AG09319 (cell line): Measurements from ENCODE around the gene RNF223.
A peak's percentile ranks its signal among the peaks of the same experiment; 100 is the strongest.

Experiments
- DNase-seq: peaks from one replicate; pipeline ENCODE4 v3.0.0-alpha.2; 2010; ENCODE audit warnings: low read depth; ENCODE audit errors: extremely low read depth
- CTCF ChIP-seq: IDR thresholded peaks from 2 replicates; pipeline ENCODE4 v1.5.1; 2011; ENCODE audit warnings: low read depth, mild to moderate bottlenecking, inconsistent platforms, low read length, moderate library complexity

The RNF223 gene

GRCh38 chr1:1037366-1038327 is 36.5 kb downstream of the RNF223 start:
- no peak for TF ChIP-seq CTCF
- no peak for DNase-seq

- no peak for DNase-seq
- TF ChIP-seq CTCF: no peak
Observed at GRCh38 chr1:1035291-1035943, 38.7 kb downstream of the RNF223 start.

- DNase-seq: no peak
- no peak for TF ChIP-seq CTCF
Observed at GRCh38 chr1:1034439-1034781, 39.7 kb downstream of the RNF223 start.

- no peak for DNase-seq
- TF ChIP-seq CTCF: no peak
Observed at GRCh38 chr1:1033731-1034438, 40.2 kb downstream of the RNF223 start.

GRCh38 chr1:1033009-1033587 is 41.0 kb downstream of the RNF223 start:
- peak; percentile 10 for DNase-seq
- peak; percentile 60 for TF ChIP-seq CTCF

GRCh38 chr1:1032424-1032823 is 41.7 kb downstream of the RNF223 start:
- no peak for TF ChIP-seq CTCF
- no peak for DNase-seq
